Esophagus squamous epithelium (tissue), 5 donors: ENCODE data around the gene HECTD4. TPM values are rescaled to one million over a fixed set of nuclear protein-coding genes. Genes with fewer than 3 reads are reported as not detected.
A peak's percentile ranks its signal among the peaks of the same experiment; 100 is the strongest.

Source experiments
- DNase-seq: peaks from one replicate; lab custom pipeline; 2025; lab: John Stamatoyannopoulos, UW
- H3K27ac ChIP-seq, 4 donors: fragments of 200-600 bp; sonication (generic); one replicate each; pipeline ENCODE4 v1.5.1; 2016 to 2019; ENCODE audit warnings: mild to moderate bottlenecking in 1 of 4
- H3K27me3 ChIP-seq, 4 donors: fragments of 200-600 bp; sonication (generic); 1 replicate in 3 of 4; 2 replicates in 1 of 4; pipeline versions ENCODE4 v1.5.1 to v1.6.0; 2017 to 2021; ENCODE audit warnings: antibody characterized with exemption in 1 of 4
- H3K36me3 ChIP-seq, 3 donors: fragments of 200-600 bp; sonication (generic); one replicate each; pipeline ENCODE4 v1.5.1; 2016 to 2019
- H3K4me1 ChIP-seq, 3 donors: fragments of 200-600 bp; sonication (generic); one replicate each; pipeline ENCODE4 v1.5.1; 2017 to 2019
- H3K4me3 ChIP-seq, 4 donors: fragments of 200-600 bp; sonication (generic); 1 replicate in 3 of 4; 2 replicates in 1 of 4; pipeline ENCODE4 v1.5.1; 2016 to 2019; ENCODE audit warnings: mild to moderate bottlenecking in 2 of 4, moderate library complexity in 1 of 4
- H3K9me3 ChIP-seq, 3 donors: fragments of 200-600 bp; sonication (generic); one replicate each; pipeline ENCODE4 v1.5.1; 2016 to 2019
- POLR2A ChIP-seq, 4 donors: fragments of 450-650 bp; IDR thresholded peaks; one replicate each; pipeline ENCODE4 v1.6.1; 2017; ENCODE audit warnings: antibody characterized with exemption in 4 of 4, mild to moderate bottlenecking in 4 of 4, moderate library complexity in 3 of 4
- WGBS, 2 donors: methylation state at CpG; one replicate each; pipeline ENCODE4 v1.1.5; 2018; 5-methylcytosine and 5-hydroxymethylcytosine counted together
- intact Hi-C: fragments of 100-400 bp; cut with DNase I; formaldehyde crosslinking; loops from one replicate; pipeline ENCODE4 v1.15.0; 2022
- total RNA-seq, 4 donors: library from RNA; depleted of rRNA; stranded (reverse); fragments of >200 nt; gene quantifications; one replicate each; pipeline ENCODE4 v1.1.0, GENCODE V29; 2016
- TF ChIP-seq, protein P1 (sequence below), 6 experiments: fragments of 450-650 bp in 4 of 6; fragments of 200-600 bp in 2 of 6; sonication (generic) in 2 of 6; IDR thresholded peaks; one replicate each; pipeline ENCODE4 v1.5.1; 2016 to 2019; ENCODE audit warnings: antibody characterized with exemption in 6 of 6, mild to moderate bottlenecking in 4 of 6, moderate library complexity in 4 of 6
- donor health status: DM: yes; HTN: yes; CAD: no.

Gene HECTD4
- total RNA-seq, 4 donors from 2014 or later = 15.4 to 53.4 (median 33.4) TPM

DNA sequence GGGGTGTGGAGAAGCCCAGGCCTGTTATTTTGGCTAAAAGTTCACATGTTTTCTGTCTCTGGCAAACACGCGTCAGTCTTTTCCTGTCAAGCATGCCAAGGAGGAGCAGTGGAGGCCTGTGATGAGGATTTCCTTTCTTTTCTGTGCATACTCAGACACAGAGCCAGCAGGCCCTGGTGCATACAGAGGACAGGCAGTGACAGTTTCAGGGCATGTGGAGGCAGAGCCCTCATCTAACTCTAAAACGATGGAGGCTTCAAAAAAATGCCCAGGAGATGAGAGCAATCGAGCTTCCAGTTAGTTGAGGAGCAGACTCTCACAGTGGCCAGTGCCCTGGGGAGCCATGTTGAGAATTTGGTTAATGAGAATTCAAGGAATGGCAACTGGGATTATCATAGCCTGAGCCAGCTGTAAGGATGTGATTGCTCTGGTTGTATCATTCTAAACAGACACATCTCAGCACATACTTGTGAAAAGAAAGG is 190.3 kb downstream of the HECTD4 start:
- Histone ChIP-seq H3K36me3 (peaks cover 16 to 96% (median 27%) of the 10 kb centered on the region in 3 donors), H3K9me3 (no peaks in the 10 kb centered on the region), H3K4me3 (no peak overlapping the region), H3K4me1 (peaks cover 7 to 32% (median 16%) of the 10 kb centered on the region in 3 donors), H3K27ac (peak overlapping the region; percentile 2 to 79 (median 46)), H3K27me3 (no peaks in the 10 kb centered on the region)
- intact Hi-C loops = no loop called here
- no peak for DNase-seq
- whole genome bisulfite sequencing, 2 donors = 13 to 20% methylated on average over 2 to 4 of the region's 4 CpGs
- TF ChIP-seq, protein P1, sequence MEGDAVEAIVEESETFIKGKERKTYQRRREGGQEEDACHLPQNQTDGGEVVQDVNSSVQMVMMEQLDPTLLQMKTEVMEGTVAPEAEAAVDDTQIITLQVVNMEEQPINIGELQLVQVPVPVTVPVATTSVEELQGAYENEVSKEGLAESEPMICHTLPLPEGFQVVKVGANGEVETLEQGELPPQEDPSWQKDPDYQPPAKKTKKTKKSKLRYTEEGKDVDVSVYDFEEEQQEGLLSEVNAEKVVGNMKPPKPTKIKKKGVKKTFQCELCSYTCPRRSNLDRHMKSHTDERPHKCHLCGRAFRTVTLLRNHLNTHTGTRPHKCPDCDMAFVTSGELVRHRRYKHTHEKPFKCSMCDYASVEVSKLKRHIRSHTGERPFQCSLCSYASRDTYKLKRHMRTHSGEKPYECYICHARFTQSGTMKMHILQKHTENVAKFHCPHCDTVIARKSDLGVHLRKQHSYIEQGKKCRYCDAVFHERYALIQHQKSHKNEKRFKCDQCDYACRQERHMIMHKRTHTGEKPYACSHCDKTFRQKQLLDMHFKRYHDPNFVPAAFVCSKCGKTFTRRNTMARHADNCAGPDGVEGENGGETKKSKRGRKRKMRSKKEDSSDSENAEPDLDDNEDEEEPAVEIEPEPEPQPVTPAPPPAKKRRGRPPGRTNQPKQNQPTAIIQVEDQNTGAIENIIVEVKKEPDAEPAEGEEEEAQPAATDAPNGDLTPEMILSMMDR (IDR thresholded peaks at IDR 0.05) = no peak
- no peak for TF ChIP-seq POLR2A (IDR thresholded peaks at IDR 0.05)

DNA sequence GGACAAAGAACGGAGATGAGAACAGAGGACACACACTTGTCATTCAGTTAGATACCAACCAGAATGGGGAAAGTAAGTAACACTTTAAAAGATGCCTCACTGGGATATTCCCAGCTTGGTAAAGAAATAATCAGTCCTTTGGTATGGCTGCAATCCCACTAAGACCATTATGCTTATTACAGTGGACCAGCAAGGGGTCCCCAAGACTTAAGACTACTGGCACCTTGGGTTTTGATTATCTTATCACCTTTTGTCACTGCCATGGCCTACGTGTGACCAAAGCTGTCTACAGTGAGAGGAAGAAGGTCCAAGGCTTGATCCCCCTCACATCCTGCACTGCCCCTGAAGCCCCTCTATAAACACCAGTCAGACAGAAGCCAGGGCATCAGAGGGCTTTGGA is 191.0 kb downstream of the HECTD4 start:
- peak overlapping the region; percentile 61 to 80 (median 72) for H3K27ac ChIP-seq
- intact Hi-C loops = no loop called here
- DNase-seq = no peak
- H3K4me1 ChIP-seq = peaks cover 7 to 33% (median 16%) of the 10 kb centered on the region in 3 donors
- 44 to 67% methylated on average over 1 to 2 of the region's 2 CpGs for WGBS, 2 donors
- H3K27me3 ChIP-seq = no peaks in the 10 kb centered on the region
- H3K4me3 ChIP-seq = no peak overlapping the region
- TF ChIP-seq, protein P1 (IDR thresholded peaks at IDR 0.05) = no peak
- TF ChIP-seq POLR2A (IDR thresholded peaks at IDR 0.05) = no peak
- H3K9me3 ChIP-seq = no peaks in the 10 kb centered on the region
- peaks cover 15 to 95% (median 27%) of the 10 kb centered on the region in 3 donors for H3K36me3 ChIP-seq

DNA sequence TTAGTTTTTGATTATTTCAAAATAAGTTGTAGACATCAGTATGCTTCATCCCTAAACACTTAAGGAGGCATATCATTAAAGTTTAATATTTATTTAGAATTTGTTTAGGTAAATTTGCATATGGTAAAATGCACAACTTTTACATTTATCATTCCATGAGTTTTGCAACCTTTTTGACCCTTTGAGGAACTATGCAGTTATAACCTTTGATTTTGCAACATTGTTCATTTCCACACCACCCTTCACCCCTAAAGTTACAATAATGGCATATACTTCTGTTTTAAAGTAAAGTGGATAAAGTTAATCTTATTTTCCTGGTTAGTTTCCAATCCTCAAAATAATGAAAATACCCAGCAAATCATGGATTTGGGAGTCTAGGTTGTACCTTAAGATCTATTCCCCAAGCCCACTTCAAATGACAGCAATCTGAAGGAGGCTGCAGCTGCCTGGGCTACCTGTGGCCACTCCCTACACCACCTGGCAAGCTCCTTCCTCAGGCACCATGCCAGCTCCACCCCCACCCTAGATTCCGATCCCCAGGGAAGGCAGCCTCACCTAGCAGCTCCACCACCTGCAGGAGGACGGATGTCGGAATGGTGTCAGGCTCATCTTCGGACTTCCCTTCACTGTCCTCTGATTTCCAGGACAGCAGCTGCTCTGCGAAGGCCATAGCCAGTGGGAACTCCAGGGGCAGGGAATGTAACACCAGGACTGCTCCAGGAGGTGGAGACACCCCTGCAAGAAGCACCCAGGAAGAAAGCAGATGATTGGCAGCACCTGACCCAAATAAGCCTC is 191.8 kb downstream of the HECTD4 start:
- no peaks in the 10 kb centered on the region for H3K9me3 ChIP-seq
- TF ChIP-seq, protein P1 (IDR thresholded peaks at IDR 0.05) = peak in 1 of 6 experiments; percentile 17
- TF ChIP-seq POLR2A (IDR thresholded peaks at IDR 0.05) = no peak
- WGBS, 2 donors = 32% methylated on average over 4 of the region's 5 CpGs; no CpG with 5 or more reads in 1 of the 2 donors
- H3K4me1 ChIP-seq = peaks cover 7 to 40% (median 20%) of the 10 kb centered on the region in 3 donors
- intact Hi-C loops = no loop called here
- no peak for DNase-seq
- H3K27ac ChIP-seq = peak overlapping the region; percentile 61 to 80 (median 72)
- H3K4me3 ChIP-seq = no peak overlapping the region
- peaks cover 15 to 90% (median 27%) of the 10 kb centered on the region in 3 donors for H3K36me3 ChIP-seq
- no peaks in the 10 kb centered on the region for H3K27me3 ChIP-seq

DNA sequence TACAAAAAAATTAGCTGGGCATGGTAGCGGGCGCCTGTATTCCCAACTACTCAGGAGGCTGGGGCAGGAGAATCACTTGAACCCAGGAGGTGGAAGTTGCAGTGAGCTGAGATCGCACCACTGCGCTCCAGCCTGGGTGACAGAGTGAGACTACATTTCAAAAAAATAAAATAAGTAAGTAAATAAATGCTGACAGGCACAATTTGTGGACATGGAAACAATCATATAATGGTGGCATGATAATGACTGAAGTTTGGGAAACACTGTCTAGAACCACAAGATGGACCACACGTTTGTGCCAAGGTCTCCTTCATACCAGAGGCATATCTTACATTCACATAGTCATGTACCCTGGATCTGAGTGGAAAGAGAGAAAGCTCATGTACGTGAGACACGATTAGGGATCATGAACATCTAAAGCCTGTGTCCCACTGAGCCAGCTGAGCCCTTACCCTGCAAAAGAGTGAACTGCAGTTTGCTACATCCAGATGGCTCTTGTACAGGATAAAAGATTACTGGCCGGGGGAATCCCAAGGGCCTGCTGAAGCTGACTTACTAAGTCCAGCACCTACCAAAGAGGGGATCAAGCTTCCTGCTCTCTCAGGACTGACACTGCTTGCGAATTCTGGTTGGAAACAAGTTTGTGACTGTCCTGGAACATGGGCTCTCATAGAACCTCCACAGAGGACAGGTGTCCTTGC is 194.0 kb downstream of the HECTD4 start:
- H3K36me3 ChIP-seq = peaks cover 17 to 90% (median 31%) of the 10 kb centered on the region in 3 donors
- no peaks in the 10 kb centered on the region for H3K9me3 ChIP-seq
- intact Hi-C loops = no loop called here
- H3K27ac ChIP-seq = no peak overlapping the region
- no peak overlapping the region for H3K4me3 ChIP-seq
- 89 to 90% methylated on average over 9 of the region's 9 CpGs for WGBS, 2 donors
- TF ChIP-seq, protein P1 (IDR thresholded peaks at IDR 0.05) = no peak
- no peak for TF ChIP-seq POLR2A (IDR thresholded peaks at IDR 0.05)
- peaks cover 7 to 55% (median 29%) of the 10 kb centered on the region in 3 donors for H3K4me1 ChIP-seq
- DNase-seq = no peak
- no peaks in the 10 kb centered on the region for H3K27me3 ChIP-seq
